HepG2 (cell line): ENCODE data around the gene SAMD9. TPM values are rescaled to one million over a fixed set of nuclear protein-coding genes. Genes with fewer than 3 reads are reported as not detected.

ENCODE experiments used
- ATAC-seq: fragments of 200-7000 bp; cut with Tn5 transposase; 3 replicates; pipeline ENCODE4 v1.9.1; 2020; ENCODE audit warnings: mild to moderate bottlenecking, moderate library complexity
- BruUV-seq: library from RNA; stranded (reverse); fragments of 400-500 nt; replicated peaks from 2 replicates; lab custom pipeline; 2021; lab: Mats Ljungman, UMichigan
- CTCF ChIA-PET: fragments of 300-600 bp; formaldehyde crosslinking; extraction: SDS; loops from one replicate; lab custom pipeline; 2021; ENCODE audit warnings: low total read pairs, inconsistent platforms, low intra/inter-chr PET ratio; lab: Yijun Ruan, JAX
- POLR2A ChIA-PET: fragments of 350-600 bp; sonication (Branson Sonifier 250); formaldehyde crosslinking; loops from one replicate; lab custom pipeline; 2020; ENCODE audit warnings: antibody characterized with exemption, inconsistent platforms; lab: Yijun Ruan, JAX
- DNase-seq: peaks from one replicate; pipeline ENCODE4 v3.0.0-alpha.2; 2015; ENCODE audit warnings: low spot score
- FAIRE-seq: peaks from 3 replicates; lab custom pipeline; 2011; peaks lifted over from hg19 to GRCh38; lab: Jason Lieb, UNC
- H2AFZ ChIP-seq: one replicate; pipeline ENCODE4 v1.6.1; 2011; ENCODE audit warnings: low read length, inconsistent platforms
- H3K27ac ChIP-seq: fragments of 300-600 bp; 3 replicates; pipeline ENCODE4 v1.8.0; 2011; ENCODE audit warnings: mixed run types, mild to moderate bottlenecking, mixed read lengths, low read length, inconsistent platforms; ENCODE audit not compliant: insufficient read depth; ENCODE audit errors: extremely low read length
- H3K27me3 ChIP-seq, 2 experiments: fragments of 200-600 bp in 1 of 2; 2 replicates in 1 of 2; 3 replicates in 1 of 2; pipeline versions ENCODE4 v1.6.0 to v1.8.0; 2011; ENCODE audit warnings: low read length in 2 of 2, mild to moderate bottlenecking in 2 of 2, moderate library complexity in 2 of 2, inconsistent platforms in 1 of 2; ENCODE audit not compliant: insufficient read depth in 2 of 2, control insufficient read depth in 1 of 2
- H3K36me3 ChIP-seq, 2 experiments: fragments of 200-600 bp in 1 of 2; replicated peaks in 1 of 2; 2 replicates in 1 of 2; 3 replicates in 1 of 2; pipeline versions ENCODE4 v1.5.1 to v1.8.0; 2011; ENCODE audit warnings: low read length in 2 of 2, inconsistent platforms in 1 of 2; ENCODE audit not compliant: insufficient read depth in 2 of 2, control insufficient read depth in 1 of 2
- H3K4me1 ChIP-seq: 2 replicates; pipeline ENCODE4 v1.5.1; 2012; ENCODE audit warnings: low read length, inconsistent platforms; ENCODE audit not compliant: insufficient read depth
- H3K4me2 ChIP-seq: 2 replicates; pipeline ENCODE4 v1.6.0; 2011; ENCODE audit warnings: low read depth, low read length, inconsistent platforms
- H3K4me3 ChIP-seq, 3 experiments: fragments of 200-600 bp in 1 of 3; sonication (generic), shearing (Covaris generic) in 1 of 3; replicated peaks in 1 of 3; 2 replicates each; pipeline ENCODE4 v1.5.1; 2011 to 2016; ENCODE audit warnings: low read length in 3 of 3, inconsistent platforms in 2 of 3, low read depth in 2 of 3, mild to moderate bottlenecking in 2 of 3, control low read depth in 1 of 3, mixed read lengths in 1 of 3; ENCODE audit not compliant: insufficient read depth in 1 of 3
- H3K79me2 ChIP-seq: one replicate; pipeline ENCODE4 v1.6.1; 2011; ENCODE audit warnings: low read length, inconsistent platforms; ENCODE audit not compliant: insufficient read depth
- H3K9ac ChIP-seq: 2 replicates; pipeline ENCODE4 v1.6.0; 2011; ENCODE audit warnings: mild to moderate bottlenecking, low read depth, low read length, inconsistent platforms; ENCODE audit not compliant: insufficient read depth
- H3K9me3 ChIP-seq: 2 replicates; pipeline ENCODE4 v1.5.1; 2012; ENCODE audit warnings: mild to moderate bottlenecking, low read length
- H4K20me1 ChIP-seq: 2 replicates; pipeline ENCODE4 v1.6.0; 2011; ENCODE audit warnings: inconsistent platforms, mild to moderate bottlenecking, low read length, moderate library complexity; ENCODE audit not compliant: insufficient read depth
- HMGXB4 ChIP-seq, 2 experiments: sonication (generic) in 1 of 2; formaldehyde crosslinking in 1 of 2; IDR thresholded peaks; 2 replicates each; pipeline versions ENCODE4 v1.4.0 to v1.6.1; 2018 to 2020; ENCODE audit warnings: missing genetic modification reagents in 2 of 2, borderline replicate concordance in 1 of 2, low read depth in 1 of 2, mild to moderate bottlenecking in 1 of 2, missing biosample characterization in 1 of 2
- KLF11 ChIP-seq: IDR thresholded peaks from 2 replicates; pipeline ENCODE4 v1.6.1; 2016; ENCODE audit warnings: missing compliant biosample characterization
- NBN ChIP-seq: fragments of 450-650 bp; conservative IDR thresholded peaks from 2 replicates; pipeline ENCODE4 v1.6.1; 2017
- RFX1 ChIP-seq: fragments of 450-650 bp; IDR thresholded peaks from 2 replicates; pipeline ENCODE4 v1.6.1; 2017
- THRA ChIP-seq: sonication (generic); formaldehyde crosslinking; IDR thresholded peaks from 2 replicates; pipeline ENCODE4 v1.4.0; 2020; ENCODE audit warnings: missing genetic modification reagents, borderline replicate concordance
- ZKSCAN1 ChIP-seq: fragments of 150-350 bp; IDR thresholded peaks from 2 replicates; pipeline ENCODE4 v1.6.1; 2014; ENCODE audit warnings: low read length
- WGBS: methylation state at CpG from one replicate; pipeline ENCODE4 v1.1.6; 2017; ENCODE audit warnings: low lambda C conversion rate; 5-methylcytosine and 5-hydroxymethylcytosine counted together
- in situ Hi-C: cut with HindIII; loops from 2 replicates; pipeline ENCODE4 v1.10.0; 2017; ENCODE audit warnings: low pct_unique_long_range_greater_than_20kb; ENCODE audit not compliant: extremely low pct_ligation_motif_present
- intact Hi-C: fragments of 100-400 bp; cut with micrococcal nuclease; formaldehyde crosslinking; loops from one replicate; pipeline ENCODE4 v1.10.0; 2022; ENCODE audit not compliant: unreplicated experiment
- polyA plus RNA-seq, 8 experiments: library from polyadenylated mRNA; depleted of rRNA in 3 of 8; stranded (reverse) in 7 of 8; unstranded in 1 of 8; fragments of >200 nt; fragmentation: Illumina TruSeq in 4 of 8; extraction: Trizol in 4 of 8; gene quantifications; 2 replicates each; pipeline versions ENCODE4 v1.2.1 to v1.2.3, GENCODE V29; 2011 to 2016; ENCODE audit warnings: low read depth in 4 of 8, missing spikeins in 1 of 8, mixed read lengths in 1 of 8; ENCODE audit not compliant: insufficient read depth in 1 of 8
- total RNA-seq, 5 experiments: library from RNA; depleted of rRNA; stranded (reverse); fragments of >200 nt; fragmentation: Illumina TruSeq; extraction: Trizol; gene quantifications; 2 replicates each; pipeline ENCODE4 v1.2.3, GENCODE V29; 2016; ENCODE audit warnings: low read depth in 1 of 5

SAMD9 gene
- total and polyA plus RNA-seq, 2 of the 13 experiments (the other 11 are each of a cell fraction or from before 2014, with no cell fraction given): 0.08 to 1.5 TPM

- FAIRE-seq (no peak), ATAC-seq (no peak), DNase-seq (no peak)
- no peak for TF ChIP-seq KLF11
- H3K79me2 ChIP-seq: no peaks in the 10 kb centered on the region
- no peak overlapping the region for H3K9ac ChIP-seq
- no peak overlapping the region for H3K4me3 ChIP-seq
- H3K36me3 ChIP-seq: no peaks in the 10 kb centered on the region
- H3K4me1 ChIP-seq: no peaks in the 10 kb centered on the region
- intact Hi-C loops (no loop called here), in situ Hi-C loops (no loop called here)
- 2% methylated on average over 3 of the region's 3 CpGs for WGBS
- H3K27ac ChIP-seq: no peak overlapping the region
- ChIA-PET CTCF (no interaction called here), POLR2A (no interaction called here)
- H3K27me3 ChIP-seq: no peaks in the 10 kb centered on the region; a peak in 1 of 5 replicates
- no peak overlapping the region for H3K4me2 ChIP-seq
- no peaks in the 10 kb centered on the region for H4K20me1 ChIP-seq
- H3K9me3 ChIP-seq: no peaks in the 10 kb centered on the region
- H2AFZ ChIP-seq: no peak overlapping the region
- no TSS peak for BruUV-seq
Measured at GRCh38 chr7:93161181-93161762, 43.5 kb upstream of the SAMD9 start.

- 0% methylated on average over 1 of the region's 1 CpG for WGBS
- no peak for FAIRE-seq
- H3K9me3 ChIP-seq: no peaks in the 10 kb centered on the region
- no peak overlapping the region for H3K4me3 ChIP-seq
- CTCF ChIA-PET: no interaction called here
- no peaks in the 10 kb centered on the region for H3K4me1 ChIP-seq
- no TSS peak for BruUV-seq
- H4K20me1 ChIP-seq: no peaks in the 10 kb centered on the region
- no peak for ATAC-seq
- H3K4me2 ChIP-seq: no peak overlapping the region
- no peak overlapping the region for H3K9ac ChIP-seq
- in situ Hi-C loops (no loop called here), intact Hi-C loops (no loop called here)
- no peaks in the 10 kb centered on the region; a peak in 1 of 5 replicates for H3K27me3 ChIP-seq
- POLR2A ChIA-PET: no interaction called here
- H3K36me3 ChIP-seq: no peaks in the 10 kb centered on the region
- no peak for DNase-seq
- TF ChIP-seq ZKSCAN1: no peak
- TF ChIP-seq NBN: no peak
- TF ChIP-seq HMGXB4 (CRISPR knock-in tag; IDR thresholded peaks at IDR 0.05; ENCODE audit: borderline replicate concordance in 1 of 2, low read depth in 1 of 2): no peak
- no peak for TF ChIP-seq THRA (CRISPR knock-in tag)
- no peak for TF ChIP-seq RFX1
- H3K27ac ChIP-seq: no peak overlapping the region
- no peak overlapping the region for H2AFZ ChIP-seq
- H3K79me2 ChIP-seq: no peaks in the 10 kb centered on the region
Measured at GRCh38 chr7:93160410-93160809, 42.6 kb upstream of the SAMD9 start.
